ENCODE measurements around the gene PHLDB1.

- TF ChIP-seq CTCF (IDR thresholded peaks at IDR 0.05) = no peak
- TF ChIP-seq EZH2 (IDR thresholded peaks at IDR 0.05) = no peak
- no peak for TF ChIP-seq EZH2phosphoT487 (IDR thresholded peaks at IDR 0.05)
Observed at GRCh38 chr11:118689503-118689851, 82.1 kb downstream of the PHLDB1 start.

Measured in neural progenitor cell (in vitro differentiated cells).